Osteocyte (in vitro differentiated cells): ENCODE data around the gene TMEM106C. TPM values are rescaled to one million over a fixed set of nuclear protein-coding genes. Genes with fewer than 3 reads are reported as not detected.

ENCODE experiments used
- DNase-seq: peaks from one replicate; pipeline ENCODE4 v3.0.0; 2021; ENCODE audit warnings: mixed read lengths; ENCODE audit not compliant: unreplicated experiment; ENCODE audit errors: extremely low spot score
- H3K27ac Mint-ChIP-seq: one replicate; pipeline ENCODE4 v1.8.0; 2021; ENCODE audit warnings: mild to moderate bottlenecking, mixed read lengths; ENCODE audit not compliant: unreplicated experiment
- H3K27me3 Mint-ChIP-seq: one replicate; pipeline ENCODE4 v1.8.0; 2021; ENCODE audit warnings: mixed read lengths; ENCODE audit not compliant: unreplicated experiment
- H3K36me3 Mint-ChIP-seq: one replicate; pipeline ENCODE4 v1.8.0; 2021; ENCODE audit warnings: mixed read lengths; ENCODE audit not compliant: unreplicated experiment
- H3K4me1 Mint-ChIP-seq: one replicate; pipeline ENCODE4 v1.8.0; 2021; ENCODE audit warnings: mixed read lengths; ENCODE audit not compliant: unreplicated experiment
- H3K4me3 Mint-ChIP-seq: one replicate; pipeline ENCODE4 v1.8.0; 2021; ENCODE audit warnings: mild to moderate bottlenecking, moderate library complexity, mixed read lengths; ENCODE audit not compliant: unreplicated experiment
- H3K9me3 Mint-ChIP-seq: one replicate; pipeline ENCODE4 v1.8.0; 2021; ENCODE audit warnings: mixed read lengths; ENCODE audit not compliant: unreplicated experiment
- total RNA-seq: library from RNA; stranded (reverse); gene quantifications from 2 replicates; pipeline ENCODE4 v1.2.1, GENCODE V29; 2021
- TF ChIP-seq, protein P1 (sequence below): fragments of 200-600 bp; sonication (generic); IDR thresholded peaks from 2 replicates; pipeline ENCODE4 v1.5.0; 2021; ENCODE audit warnings: antibody characterized with exemption, mild to moderate bottlenecking, moderate library complexity

The TMEM106C gene
- total RNA-seq, 1 donor from 2014 or later: 53.2 TPM

DNA sequence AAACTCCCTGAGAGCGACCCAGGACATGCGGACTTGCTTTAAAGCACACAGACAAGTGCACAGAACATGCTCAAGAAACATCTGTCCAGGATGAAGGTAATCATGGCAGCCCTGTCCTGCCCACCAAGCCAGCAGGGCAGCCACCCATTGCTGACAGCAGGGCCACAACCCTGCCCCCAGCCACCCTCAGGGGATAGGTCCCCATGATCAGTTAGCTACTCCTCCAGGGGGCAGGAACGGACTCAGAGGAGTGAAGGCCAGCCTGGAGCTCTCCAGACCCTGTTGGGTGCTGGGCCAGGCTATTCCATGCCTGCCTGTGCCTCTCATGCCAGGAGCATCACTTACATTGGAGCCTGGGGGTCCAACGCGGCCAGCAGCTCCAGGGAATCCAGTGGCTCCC lies 15.8 kb downstream of the TMEM106C start:
- no peaks in the 10 kb centered on the region for H3K9me3 Mint-ChIP-seq
- DNase-seq: no peak
- no peaks in the 10 kb centered on the region for H3K36me3 Mint-ChIP-seq
- no peak overlapping the region for H3K4me3 Mint-ChIP-seq
- H3K27me3 Mint-ChIP-seq: no peaks in the 10 kb centered on the region
- no peak overlapping the region for H3K27ac Mint-ChIP-seq
- peaks cover 2% of the 10 kb centered on the region for H3K4me1 Mint-ChIP-seq
- TF ChIP-seq, protein P1, sequence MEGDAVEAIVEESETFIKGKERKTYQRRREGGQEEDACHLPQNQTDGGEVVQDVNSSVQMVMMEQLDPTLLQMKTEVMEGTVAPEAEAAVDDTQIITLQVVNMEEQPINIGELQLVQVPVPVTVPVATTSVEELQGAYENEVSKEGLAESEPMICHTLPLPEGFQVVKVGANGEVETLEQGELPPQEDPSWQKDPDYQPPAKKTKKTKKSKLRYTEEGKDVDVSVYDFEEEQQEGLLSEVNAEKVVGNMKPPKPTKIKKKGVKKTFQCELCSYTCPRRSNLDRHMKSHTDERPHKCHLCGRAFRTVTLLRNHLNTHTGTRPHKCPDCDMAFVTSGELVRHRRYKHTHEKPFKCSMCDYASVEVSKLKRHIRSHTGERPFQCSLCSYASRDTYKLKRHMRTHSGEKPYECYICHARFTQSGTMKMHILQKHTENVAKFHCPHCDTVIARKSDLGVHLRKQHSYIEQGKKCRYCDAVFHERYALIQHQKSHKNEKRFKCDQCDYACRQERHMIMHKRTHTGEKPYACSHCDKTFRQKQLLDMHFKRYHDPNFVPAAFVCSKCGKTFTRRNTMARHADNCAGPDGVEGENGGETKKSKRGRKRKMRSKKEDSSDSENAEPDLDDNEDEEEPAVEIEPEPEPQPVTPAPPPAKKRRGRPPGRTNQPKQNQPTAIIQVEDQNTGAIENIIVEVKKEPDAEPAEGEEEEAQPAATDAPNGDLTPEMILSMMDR: no peak

DNA sequence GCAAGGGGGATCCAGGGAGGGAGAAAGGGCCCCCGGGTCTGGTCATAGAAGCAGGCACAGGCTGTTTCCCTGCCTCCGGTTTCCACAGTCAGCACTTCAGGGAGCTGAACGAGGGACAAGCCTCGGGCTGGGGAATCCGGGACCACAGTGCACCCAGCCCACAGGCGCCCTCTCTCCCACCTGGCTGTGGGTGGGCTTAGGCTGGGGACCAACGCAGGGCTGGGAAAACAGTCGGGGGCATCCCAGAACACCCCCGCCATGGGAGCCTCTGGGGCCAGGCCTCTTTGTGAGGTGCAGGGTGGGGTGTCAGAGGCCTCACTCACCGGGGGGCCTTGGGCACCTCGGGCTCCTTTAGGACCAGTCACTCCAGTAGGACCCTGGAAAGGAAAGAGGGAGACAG lies 16.3 kb downstream of the TMEM106C start:
- no peak overlapping the region for H3K4me3 Mint-ChIP-seq
- TF ChIP-seq, protein P1: no peak
- H3K27me3 Mint-ChIP-seq: no peaks in the 10 kb centered on the region
- H3K9me3 Mint-ChIP-seq: no peaks in the 10 kb centered on the region
- no peak for DNase-seq
- H3K4me1 Mint-ChIP-seq: peaks cover 2% of the 10 kb centered on the region
- H3K36me3 Mint-ChIP-seq: no peaks in the 10 kb centered on the region
- H3K27ac Mint-ChIP-seq: no peak overlapping the region

DNA sequence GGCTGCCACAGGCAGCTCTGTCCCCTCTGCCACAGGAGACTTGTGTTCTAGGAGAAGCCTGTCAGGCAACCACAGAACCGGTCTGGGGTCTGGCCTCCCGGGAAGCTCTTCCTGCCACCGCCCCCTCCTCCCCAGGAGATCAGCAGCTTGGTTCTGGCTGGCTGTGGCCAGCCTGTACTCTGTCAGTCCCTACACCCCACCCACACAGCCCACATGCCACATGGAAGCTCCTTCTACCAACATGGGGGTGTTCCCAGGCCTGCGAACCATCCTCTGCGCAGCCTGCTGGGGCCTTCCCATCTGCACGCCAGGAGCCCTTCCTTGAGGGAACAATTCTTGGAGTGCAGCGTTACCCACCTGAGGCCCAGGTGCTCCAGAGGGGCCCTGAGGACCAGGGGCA lies 16.8 kb downstream of the TMEM106C start:
- H3K4me1 Mint-ChIP-seq: peaks cover 2% of the 10 kb centered on the region
- H3K4me3 Mint-ChIP-seq: no peak overlapping the region
- H3K36me3 Mint-ChIP-seq: no peaks in the 10 kb centered on the region
- H3K27ac Mint-ChIP-seq: no peak overlapping the region
- DNase-seq: no peak
- TF ChIP-seq, protein P1: no peak
- H3K9me3 Mint-ChIP-seq: no peaks in the 10 kb centered on the region
- no peaks in the 10 kb centered on the region for H3K27me3 Mint-ChIP-seq

DNA sequence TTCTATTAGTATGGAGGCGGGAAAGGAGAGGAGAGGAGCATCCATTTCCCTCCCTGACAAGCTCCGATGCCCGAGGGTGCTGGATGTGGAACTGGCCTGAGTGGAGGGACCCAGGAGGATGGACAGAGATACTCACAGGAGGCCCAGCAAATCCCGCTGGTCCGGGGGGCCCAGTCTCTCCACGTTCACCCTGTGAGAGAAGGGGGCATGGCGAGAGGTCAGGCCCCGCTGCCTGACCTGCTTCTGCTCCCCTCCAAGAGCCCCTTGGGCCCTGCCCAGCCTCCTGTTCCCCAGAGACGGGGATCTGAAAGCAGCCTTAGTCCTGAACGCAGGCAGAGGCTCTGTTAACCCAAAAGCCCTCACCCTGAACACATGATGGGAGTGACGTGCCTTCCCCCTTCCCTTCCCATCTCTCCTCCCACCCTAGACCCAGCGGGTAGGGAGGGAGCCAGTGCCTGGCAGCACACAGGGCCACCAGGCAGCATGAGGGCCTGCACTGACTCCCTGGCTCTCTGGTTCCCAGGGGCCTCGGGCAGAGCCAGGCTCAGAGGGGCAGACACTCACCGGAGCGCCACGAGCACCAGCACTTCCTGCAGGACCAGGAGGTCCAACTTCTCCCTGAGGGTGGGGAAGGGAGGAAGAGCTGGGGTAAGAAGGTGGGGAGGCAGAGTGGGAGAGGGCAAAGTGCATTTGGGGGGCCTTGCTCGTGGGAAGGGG lies 17.5 kb downstream of the TMEM106C start:
- peaks cover 2% of the 10 kb centered on the region for H3K4me1 Mint-ChIP-seq
- no peaks in the 10 kb centered on the region for H3K27me3 Mint-ChIP-seq

DNA sequence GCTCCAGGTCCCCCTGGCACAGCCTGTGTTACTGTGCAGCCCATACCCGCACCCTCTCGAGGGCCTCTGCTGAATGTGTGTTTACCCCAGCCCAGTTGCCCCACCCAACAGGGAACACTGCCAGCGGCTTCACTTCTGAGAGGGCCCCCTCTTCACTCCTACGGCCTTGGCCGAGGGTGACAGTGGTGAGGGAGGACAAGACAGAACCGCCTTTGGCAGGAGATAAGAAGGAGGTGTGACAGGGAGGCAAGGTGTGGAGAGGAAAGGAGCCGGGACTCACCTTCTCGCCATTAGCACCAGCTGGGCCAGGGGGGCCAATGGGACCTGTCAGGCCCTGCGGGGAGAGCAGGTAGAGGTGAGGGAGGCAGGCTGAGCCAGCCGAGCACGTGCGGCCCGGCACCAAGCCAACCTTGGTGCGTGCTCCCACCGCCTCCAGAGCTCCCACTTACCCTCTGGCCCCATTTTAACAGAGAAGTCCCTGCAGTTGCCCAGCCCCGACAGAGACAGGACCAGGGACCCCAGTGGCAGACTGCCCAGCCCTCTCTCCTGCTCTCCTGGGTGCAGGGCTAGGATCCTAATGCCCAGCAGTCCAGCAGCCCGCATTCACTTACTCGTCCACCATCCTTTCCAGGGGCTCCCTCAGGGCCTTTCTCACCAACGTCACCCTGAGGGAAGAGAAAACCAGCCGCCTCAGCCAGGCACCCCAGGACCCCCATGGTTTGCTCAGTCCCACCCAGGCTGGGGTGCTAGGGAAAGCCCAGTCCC lies 18.3 kb downstream of the TMEM106C start:
- no peaks in the 10 kb centered on the region for H3K36me3 Mint-ChIP-seq
- no peak overlapping the region for H3K27ac Mint-ChIP-seq
- H3K4me1 Mint-ChIP-seq: peaks cover 2% of the 10 kb centered on the region
- H3K4me3 Mint-ChIP-seq: no peak overlapping the region
- H3K27me3 Mint-ChIP-seq: no peaks in the 10 kb centered on the region
- TF ChIP-seq, protein P1: no peak
- no peak for DNase-seq
- no peaks in the 10 kb centered on the region for H3K9me3 Mint-ChIP-seq

More for the DNA sequence above, 17.5 kb downstream of the TMEM106C start:
- Mint-ChIP-seq H3K9me3 (no peaks in the 10 kb centered on the region), H3K4me3 (no peak overlapping the region), H3K27ac (no peak overlapping the region), H3K36me3 (no peaks in the 10 kb centered on the region)
- no peak for DNase-seq
- TF ChIP-seq, protein P1: no peak
